WI38 (cell line): ENCODE data around the gene CEMIP.

Experiments
- H3K4me3 ChIP-seq: 2 replicates; pipeline ENCODE4 v1.5.1; 2011; ENCODE audit warnings: low read depth, mild to moderate bottlenecking, control low read depth, low read length
- CTCF ChIP-seq: IDR thresholded peaks from 2 replicates; pipeline ENCODE4 v1.5.1; 2012; ENCODE audit warnings: low read depth, mild to moderate bottlenecking, control low read depth, low read length

The CEMIP gene

GRCh38 chr15:80931191-80931590 lies 152.0 kb downstream of the CEMIP start:
- H3K4me3 ChIP-seq = no peak overlapping the region
- no peak for TF ChIP-seq CTCF

GRCh38 chr15:80931721-80932512 lies 152.7 kb downstream of the CEMIP start:
- no peak overlapping the region for H3K4me3 ChIP-seq
- no peak for TF ChIP-seq CTCF

GRCh38 chr15:80932513-80932815 lies 153.3 kb downstream of the CEMIP start:
- TF ChIP-seq CTCF = no peak
- no peak overlapping the region for H3K4me3 ChIP-seq

GRCh38 chr15:80932989-80933388 lies 153.8 kb downstream of the CEMIP start:
- TF ChIP-seq CTCF = no peak
- no peak overlapping the region for H3K4me3 ChIP-seq

- no peak for TF ChIP-seq CTCF
- no peak overlapping the region for H3K4me3 ChIP-seq
Observed at GRCh38 chr15:80934761-80935221, 155.6 kb downstream of the CEMIP start.

GRCh38 chr15:80936288-80937078 lies 157.3 kb downstream of the CEMIP start:
- TF ChIP-seq CTCF = no peak
- H3K4me3 ChIP-seq = no peak overlapping the region

GRCh38 chr15:80937718-80938117 lies 158.5 kb downstream of the CEMIP start:
- TF ChIP-seq CTCF = no peak
- no peak overlapping the region for H3K4me3 ChIP-seq
